ENCODE measurements around the gene ARAP2.

GRCh38 chr4:36043901-36044300 lies 200.4 kb downstream of the ARAP2 start:
- no peak for TF ChIP-seq CTCF (IDR thresholded peaks at IDR 0.05; ENCODE audit: insufficient read depth, low read length, poor library complexity, severe bottlenecking)
- TF ChIP-seq EZH2phosphoT487 (conservative IDR thresholded peaks at IDR 0.05; ENCODE audit: low read length) = no peak

Measured in SU-DHL-6 (cell line).